Mucosa of gallbladder (tissue), 1 donor: ENCODE results near the gene SLC6A12. TPM values are rescaled to one million over a fixed set of nuclear protein-coding genes. Genes with fewer than 3 reads are reported as not detected.
A peak's percentile ranks its signal among the peaks of the same experiment; 100 is the strongest.
"Not testable (repeated sequence)": the region's sequence is repeated elsewhere in the genome, so short reads cannot be mapped to it uniquely, and the experiment has no call there.

Experiments used
- DNase-seq: peaks from one replicate; pipeline ENCODE4 v3.0.0-alpha.2; 2020; ENCODE audit warnings: low spot score
- total RNA-seq: library from RNA; stranded (reverse); gene quantifications from one replicate; pipeline ENCODE4 v1.2.1, GENCODE V29; 2021
- donor health status: DM: no; HTN: no; CAD: no.

Gene SLC6A12
- total RNA-seq, 1 donor from 2014 or later = 1.2 TPM

DNA sequence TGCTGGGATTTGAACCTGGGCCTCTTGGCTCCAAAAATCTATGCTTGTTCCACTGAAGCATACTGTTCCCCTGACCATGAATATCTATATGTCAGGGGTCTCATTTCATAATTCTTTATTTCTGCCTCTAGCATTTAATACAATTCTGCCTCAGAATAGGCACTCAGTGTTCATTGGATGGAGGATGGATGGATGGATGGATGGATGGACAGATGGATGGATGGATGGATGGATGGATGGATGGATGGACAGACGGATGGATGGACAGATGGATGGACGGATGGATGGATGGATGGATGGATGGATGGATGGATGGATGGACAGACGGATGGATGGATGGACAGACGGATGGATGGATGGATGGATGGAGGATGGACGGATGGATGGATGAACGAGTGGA is 3.1 kb upstream of the SLC6A12 start:
- not testable (repeated sequence) for DNase-seq

DNA sequence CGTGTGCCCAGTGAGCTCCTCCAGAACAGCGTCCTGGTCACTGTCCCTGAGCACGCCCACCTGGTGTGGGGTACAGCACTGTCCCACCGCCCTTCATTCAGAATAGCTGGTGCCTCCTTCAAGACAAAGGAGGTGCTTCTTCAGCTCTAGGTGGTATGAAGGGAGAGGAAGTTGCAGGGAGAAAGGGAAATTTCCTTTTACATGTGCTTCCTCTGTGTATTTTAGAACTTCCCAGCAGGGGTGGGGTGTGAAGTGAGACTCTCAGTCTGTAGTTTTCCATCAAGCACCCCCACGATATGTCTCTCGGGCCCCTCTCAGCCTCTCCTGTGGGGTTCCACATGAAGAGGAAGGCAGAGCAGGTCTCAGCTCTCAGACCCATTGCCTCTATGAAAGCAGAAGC is 1.2 kb upstream of the SLC6A12 start:
- DNase-seq = no peak

DNA sequence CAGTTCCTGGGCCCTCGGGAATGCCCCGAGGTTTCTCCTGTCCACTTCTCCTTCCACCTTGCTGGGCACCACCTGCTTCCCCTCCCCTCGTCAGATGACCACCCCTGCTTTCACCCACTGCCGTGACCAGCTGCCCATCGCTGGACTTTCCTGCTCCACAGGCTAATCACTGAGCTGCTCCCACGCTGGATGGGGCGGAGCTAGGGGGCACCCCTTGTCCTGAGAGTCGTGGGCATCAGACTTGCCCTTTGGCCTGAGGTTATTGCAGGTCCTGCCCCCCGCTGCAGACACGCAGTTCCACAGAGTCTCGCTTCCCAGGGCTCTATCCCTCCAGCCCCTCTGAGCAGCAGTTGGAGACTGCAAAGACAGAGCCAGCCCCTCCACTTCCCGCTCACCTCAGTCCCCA is 427 bp downstream of the SLC6A12 start:
- no peak for DNase-seq

DNA sequence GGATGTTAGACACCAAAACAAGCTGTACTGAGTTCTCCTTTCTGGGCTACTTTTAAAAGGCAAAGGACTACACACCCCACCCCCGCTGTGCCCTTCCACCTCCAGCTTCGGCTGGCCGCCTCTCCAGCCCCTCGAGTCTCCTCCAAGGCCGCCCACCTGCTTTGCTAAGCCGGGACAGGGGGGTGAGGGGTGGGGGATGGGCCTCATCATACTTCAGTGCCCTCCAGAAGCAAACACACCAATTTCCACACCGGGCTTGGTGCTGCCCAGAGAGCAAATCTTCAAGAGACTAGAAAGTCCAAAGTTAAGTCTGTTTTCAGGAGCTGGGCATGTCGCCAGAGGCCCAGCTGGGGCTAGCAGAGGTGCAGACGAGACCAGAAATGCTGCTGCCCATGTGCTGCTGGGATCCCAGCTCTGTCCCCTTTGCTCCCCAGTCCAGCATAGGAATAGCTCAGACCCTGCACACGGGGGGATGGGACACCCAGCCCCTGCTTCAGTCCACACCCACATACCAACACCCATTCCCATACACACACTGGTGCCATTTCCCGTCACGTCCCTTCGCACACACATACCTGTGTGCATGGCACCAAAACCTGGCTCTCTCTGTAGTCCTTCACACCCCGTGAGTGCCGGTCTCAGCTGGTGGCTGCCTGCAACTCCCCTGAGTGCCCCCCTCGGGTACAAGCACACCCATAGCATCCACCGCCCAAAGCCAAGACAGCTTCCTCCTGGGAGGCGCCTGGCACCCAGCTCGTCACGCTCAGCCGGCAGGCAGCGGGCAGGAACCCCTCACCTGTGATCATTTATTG is 1.0 kb downstream of the SLC6A12 start:
- peak; percentile 54 for DNase-seq

DNA sequence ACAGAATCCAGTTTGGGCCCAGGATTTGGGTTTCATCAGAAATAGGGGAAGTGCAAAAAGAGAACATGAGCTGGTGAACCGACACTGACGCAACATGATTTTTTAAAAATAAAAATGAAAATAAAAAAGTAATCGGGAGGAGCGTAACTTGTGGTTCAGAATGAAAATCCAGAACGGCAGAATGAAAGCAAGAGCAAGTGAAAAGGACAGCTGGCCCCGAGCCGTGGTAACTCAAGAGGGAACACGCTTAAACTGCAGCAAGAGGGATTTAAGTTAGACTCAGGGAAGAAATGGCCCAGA is 1.6 kb downstream of the SLC6A12 start:
- no peak for DNase-seq

DNA sequence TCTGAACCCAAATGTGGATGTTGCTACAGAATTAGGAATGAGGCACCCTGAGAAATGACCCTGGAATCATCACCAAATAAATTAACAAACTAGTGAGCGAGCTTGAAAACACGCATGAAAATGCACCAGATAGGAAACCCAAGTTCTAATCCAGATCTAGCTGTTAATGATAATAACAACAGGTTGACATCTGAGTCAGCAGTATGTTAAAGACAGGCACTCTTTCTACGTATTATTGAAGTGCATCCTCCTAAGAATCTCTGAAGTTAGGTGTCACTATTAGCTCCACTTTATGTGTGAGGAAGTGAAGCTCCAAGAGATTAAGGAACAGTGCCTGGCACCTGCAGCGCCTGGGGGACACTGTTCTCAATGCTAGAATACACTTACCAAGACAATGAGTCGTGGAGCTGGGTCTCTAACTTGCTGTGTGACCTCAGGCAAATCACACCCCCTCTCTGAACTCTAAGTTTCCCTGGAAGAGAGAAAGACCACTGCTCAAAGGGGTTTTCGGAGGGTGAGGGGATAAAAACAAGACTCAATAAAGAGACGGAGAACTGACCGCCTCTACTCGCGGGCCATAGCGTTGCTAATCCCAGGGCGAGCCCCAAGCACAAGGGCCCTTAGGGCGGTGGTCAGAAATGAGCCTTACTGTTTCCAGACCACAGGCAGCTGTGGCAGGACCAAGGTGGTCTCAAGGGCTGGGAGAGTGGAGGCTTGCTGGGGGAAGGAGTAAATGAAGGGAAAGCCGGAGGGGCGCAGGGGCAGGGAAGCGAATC is 2.1 kb downstream of the SLC6A12 start:
- no peak for DNase-seq

DNA sequence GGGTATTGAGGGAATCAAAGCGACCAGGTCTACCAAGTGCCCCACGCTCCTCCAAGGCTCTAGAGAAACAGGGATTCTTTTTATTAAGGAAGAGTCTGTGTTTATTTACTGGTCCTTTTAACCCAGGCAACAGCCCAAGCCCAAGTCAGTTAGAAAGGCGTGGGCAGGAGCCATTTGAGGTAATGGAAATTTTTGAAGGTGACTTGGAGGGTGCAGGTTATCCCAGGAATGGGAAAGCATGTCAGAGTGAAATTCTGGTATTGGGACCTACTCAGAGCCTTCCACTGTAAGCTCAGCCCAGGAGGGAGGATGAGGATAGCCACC is 2.9 kb downstream of the SLC6A12 start:
- no peak for DNase-seq

DNA sequence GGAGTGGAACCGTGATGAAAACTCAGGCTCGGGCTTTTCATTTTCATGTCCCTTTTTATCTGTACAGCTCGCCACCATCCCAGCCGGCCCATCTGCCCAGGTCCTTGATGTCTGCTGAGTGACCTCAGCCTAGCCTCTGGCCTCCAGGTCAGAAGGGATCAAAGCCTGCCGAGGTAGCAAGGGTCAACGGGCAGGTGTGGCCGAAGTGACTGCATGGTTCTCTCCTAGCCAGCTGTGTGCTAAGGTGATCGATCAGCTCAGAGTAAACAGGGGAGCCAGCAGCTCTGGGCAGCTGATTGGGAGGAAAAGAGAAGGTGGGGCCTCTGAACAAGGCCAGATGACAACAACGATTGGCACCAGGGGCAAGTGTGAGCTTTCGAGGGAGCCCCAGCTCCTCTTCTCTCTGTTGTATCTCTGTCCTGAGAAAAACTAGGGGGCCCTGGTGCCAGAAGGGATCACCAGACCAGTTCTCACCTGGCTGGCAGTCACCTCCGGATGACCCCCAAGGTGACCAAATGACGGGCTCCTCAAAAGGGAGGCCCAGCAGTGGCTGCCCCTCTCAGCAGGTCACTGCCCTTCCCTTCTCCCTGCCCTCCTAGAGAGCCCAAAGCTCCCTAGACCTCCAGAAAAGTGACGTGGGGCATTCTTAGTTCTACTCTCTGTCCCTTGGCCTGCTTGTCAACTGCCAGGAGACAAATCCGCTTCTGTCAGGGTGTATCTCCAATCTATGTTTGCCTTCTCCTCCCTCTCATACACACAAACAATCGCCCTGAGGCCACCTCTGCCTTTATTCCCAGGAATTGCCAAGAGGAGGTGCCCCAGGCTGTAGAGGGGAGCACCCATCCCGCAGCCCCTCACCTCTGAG is 3.4 kb downstream of the SLC6A12 start:
- peak; percentile 35 for DNase-seq

DNA sequence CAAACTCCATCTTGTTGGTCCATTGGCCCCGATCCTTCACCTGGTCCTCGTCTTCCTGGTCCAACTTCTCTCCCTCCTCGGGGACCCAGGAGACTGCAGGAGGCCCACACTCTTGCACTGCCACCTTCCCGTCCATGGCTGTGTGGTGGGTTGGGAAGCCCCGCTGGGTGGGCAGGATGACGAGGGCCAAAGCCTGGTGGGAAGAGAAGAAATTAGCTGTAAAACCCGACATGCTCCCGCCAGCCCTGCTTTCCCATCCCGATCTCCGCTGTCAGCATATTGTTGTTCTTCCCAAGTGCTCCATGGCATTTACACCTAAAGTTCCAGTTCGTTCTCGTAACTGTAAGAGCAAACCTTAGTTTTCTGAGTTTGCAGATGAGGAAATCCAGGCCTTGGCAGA is 4.1 kb downstream of the SLC6A12 start:
- no peak for DNase-seq

DNA sequence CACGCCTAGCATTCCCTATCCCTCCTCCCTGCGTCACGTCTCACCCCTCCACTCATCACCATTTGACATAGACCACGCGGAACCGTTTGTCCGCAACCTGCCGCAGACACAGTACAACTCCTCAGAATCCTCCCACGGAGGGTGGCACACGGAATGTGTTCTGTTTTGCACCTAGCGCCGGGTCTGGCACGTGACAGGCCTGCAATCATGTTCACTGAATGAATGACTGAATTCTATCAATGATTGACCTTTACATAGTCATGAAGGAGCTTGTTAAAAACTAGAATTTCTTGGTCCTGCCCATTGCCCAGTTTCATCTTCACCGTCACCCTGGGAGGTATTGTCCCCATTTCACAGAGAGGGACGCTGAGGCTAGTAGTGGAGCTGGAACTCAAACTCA is 4.7 kb downstream of the SLC6A12 start:
- no peak for DNase-seq

DNA sequence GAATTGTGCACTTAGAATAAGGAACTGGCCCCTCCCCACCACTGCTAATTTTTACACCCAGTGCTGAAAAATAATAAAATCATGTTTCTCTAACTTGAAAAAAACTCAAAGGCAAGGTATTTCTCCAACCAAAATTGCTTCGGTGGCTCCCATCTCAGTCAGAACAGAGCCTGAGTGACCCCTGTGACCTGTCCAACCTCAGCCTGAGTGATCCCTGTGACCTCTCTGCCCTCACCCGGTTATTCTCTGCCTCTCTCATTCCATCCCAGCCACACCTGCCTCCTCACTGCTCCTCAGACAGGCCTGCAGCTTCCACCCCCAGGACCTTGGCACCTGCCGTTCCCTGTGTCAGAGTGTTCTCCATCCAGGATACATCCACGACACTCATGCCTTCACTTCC is 5.1 kb downstream of the SLC6A12 start:
- DNase-seq = no peak

DNA sequence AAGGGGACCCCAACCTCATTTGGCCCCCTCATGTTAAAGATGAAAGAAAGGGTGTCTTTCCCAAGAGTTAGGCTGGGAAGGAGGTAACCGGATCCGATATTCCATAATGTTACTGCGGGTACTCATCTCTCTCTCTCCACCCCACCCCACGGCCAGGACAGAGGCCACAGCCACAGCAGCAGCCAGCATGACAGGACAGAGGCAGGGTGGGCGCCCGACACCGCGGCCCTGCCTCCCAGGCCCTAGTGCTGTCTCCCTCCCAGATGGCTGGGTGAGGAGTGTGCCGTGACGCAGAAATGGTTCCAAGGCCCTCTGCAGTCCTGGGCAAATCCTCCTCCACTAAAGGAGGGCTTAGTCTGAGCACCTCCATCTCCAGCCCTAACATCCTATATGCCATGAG is 6.2 kb downstream of the SLC6A12 start:
- DNase-seq = no peak

DNA sequence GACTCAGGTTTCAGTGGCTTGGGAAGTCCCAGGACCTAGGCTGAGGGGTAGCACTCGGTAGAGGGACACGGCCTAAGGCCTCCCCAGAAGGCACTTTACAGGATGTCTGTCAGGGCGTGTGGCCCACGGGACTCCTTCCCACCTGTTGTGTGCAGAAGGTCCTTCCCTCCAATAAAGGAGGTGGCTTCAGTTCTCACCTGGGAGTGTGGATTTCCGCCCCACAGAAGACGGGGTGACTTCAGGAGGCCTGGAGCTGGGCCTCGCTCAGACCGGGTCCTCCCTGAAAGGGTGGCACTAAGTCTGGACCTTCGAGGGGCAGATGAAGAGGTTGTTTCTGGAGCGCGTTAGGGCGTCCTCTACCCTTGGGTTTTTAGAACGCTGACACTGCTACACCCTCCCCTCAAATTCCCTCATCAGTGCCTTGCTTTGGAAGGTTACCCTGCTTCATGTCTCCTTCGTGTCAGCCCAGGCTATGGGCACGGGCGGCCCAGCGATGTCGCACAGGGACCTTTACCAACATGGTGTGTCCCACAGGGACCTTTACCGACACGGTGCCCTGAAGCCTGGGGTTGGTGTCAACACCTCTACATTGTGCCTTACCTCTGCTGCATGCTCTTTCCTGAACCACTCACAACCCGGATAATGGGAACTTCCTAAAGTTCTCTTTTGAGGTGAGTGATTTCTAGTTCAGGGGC is 7.1 kb downstream of the SLC6A12 start:
- DNase-seq = no peak

DNA sequence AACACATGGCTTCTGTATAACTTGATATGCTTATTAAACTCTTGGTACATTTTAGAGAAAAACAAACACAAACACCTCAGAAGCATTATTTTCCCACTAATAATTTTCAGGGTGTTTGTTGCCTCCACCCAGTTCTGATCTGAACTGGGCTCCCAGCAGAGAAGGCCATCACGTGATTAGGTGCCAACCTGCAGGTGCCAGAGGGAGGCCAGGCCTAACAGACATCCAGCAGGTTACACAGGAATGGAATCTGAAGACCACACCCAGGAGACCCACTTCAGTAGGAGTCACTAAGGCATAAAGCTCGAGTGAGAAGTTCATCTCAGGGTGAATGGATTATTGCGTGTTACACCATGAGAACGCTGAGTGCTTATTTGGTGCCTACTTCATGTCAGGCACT is 8.9 kb downstream of the SLC6A12 start:
- DNase-seq = no peak

DNA sequence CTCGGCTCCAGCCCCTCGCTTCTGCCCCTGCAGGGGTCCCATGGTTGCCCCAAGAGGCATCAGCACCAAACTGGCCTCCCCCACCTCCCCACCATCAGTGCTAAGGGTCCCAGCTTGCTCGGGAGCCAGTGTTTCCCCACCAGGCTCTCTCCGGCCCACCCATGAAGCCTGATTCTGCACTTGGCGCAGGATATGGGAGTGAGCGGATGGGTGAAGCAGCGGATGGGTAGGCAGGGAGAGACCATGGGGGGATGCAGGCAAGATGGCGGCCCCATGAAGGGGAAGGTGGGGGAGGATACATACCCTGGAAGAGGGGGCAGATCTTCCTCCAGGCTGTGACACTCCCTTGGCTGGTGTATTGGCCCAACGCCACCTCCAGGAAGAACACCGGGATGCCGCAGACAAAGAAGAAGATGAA is 9.7 kb downstream of the SLC6A12 start:
- DNase-seq = no peak

DNA sequence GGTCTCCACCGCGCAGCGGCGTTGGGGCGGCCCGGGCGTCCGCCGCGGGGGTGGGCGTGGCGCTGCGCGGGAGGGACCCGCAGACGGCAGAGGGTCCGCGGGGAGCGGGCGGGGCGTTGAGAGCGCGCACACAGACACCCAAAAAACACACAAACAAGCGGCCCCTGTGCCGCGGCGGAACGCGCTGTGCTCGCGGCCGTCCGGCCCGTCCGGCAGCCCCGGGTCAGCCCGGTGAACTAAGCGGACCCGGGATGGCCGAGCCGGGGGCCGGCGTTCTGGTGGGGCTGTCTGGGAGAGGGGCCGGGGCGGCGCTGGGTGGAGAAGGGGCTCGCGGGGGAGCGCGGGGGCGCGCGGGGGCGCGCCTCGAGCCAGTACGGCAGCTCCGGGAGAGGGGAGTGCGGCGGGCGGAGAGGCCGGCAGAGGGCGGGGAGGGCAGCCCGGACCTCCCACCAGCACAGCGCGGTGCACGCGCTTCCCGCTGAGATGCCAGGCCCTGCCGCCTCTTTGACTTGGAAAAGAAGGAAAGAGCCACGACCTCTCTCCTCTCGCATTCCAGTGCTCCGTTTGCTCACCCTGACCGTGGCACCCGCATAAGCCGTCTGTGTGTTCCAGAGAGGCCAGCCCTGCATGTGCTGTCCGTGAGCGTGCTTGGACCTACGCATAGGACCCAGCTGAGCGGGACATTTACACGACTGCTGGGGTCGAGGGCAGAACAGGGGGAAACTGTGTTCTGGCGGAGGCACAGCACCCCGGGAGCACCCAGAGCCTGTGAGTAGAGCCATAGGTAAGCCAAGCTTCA is 10.3 kb downstream of the SLC6A12 start:
- DNase-seq = no peak

DNA sequence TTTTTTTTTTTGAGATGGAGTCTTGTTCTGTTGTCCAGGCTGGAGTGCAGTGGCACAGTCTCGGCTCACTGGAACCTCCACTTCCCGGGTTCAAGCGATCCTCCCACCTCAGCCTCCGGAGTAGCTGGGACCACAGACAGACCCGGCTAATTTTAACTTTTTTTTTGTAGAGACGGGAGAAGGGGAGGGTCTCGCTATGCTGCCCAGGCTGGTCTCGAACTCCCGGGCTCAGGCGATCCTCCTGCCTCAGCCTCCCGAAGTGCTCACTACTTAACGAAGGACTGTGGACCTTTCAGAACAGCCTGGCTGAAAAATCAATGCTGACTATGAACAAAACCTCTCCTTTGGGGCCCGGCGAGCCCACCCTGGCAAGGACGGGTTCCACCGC is 10.9 kb downstream of the SLC6A12 start:
- no peak for DNase-seq

DNA sequence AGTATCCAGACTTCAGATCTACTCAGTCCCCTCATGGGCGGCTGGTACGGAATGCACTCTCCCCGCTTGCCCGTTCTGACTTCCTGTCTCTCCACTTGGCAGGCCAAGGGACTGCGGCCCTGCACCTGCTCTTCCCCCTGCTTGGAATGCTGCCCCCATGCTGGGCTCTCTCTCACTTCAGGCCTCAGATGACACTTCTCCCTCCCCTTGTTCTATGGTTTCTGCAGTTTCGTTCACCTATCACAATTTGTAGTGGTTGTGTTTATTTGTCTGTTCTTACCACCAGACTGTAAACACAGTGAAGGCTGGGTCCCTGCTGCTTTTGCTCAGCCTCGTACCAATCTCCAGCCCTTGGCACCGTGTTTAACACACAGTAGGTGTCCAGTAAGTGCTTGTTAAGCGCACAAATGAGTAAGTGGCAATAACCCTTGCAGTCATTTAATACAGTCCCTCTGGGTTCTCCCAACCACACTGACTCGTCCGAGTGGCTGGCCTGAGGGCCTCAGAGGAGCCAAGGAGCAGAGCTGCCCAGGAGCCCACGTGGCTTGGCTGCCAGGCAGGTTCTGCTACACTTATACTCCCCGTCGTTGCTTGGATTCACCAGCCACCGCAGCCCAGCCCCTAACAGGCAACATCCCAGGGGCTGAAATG is 11.8 kb downstream of the SLC6A12 start:
- DNase-seq = no peak

DNA sequence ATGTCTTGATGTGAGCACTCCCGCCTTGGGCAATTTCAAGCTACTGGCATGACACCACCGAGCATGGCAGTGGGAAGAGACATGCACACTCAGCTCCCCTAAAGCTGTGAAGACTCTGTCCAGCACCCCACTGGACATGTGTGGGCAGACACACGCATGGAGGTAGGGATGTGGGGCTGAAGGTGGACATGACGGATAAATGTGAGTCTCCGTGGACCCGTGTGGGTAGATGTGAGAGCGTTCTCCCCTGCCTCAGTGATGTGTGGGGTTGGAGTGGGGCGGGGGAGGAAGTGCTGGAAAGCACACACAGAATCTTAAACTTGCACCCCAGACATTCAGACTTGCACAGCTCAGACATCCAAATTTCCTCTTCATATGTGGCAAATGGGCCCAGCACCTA is 12.6 kb downstream of the SLC6A12 start:
- DNase-seq = no peak

DNA sequence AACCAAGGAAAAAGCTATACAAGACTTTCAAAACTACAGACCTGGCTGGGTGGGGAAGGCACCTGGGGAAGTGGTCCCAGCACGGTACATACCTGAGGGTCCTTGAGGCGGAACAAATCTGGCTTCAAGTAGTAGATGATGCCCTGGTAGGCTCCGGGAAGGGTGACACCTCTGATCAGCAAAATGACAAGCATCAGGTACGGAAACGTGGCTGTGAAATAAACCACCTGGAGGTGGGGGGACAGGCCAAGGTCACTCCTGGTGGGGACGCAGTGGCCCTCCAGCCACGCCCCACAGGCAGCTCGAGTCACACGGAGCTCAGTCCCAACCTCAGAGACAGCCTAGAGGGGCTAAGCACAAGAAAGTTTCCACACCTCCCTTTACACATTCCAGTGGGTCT is 15.3 kb downstream of the SLC6A12 start:
- DNase-seq = no peak
